RWPE2 (cell line): Measurements from ENCODE around the gene CSTA.

Experiments
- ATAC-seq: fragments of 200-7000 bp; cut with Tn5 transposase; 3 replicates; pipeline ENCODE4 v1.9.1; 2021; ENCODE audit warnings: low read depth
- DNase-seq: peaks from one replicate; pipeline ENCODE4 v3.0.0-alpha.2; 2020; ENCODE audit warnings: low spot score
- H3K27ac ChIP-seq: fragments of 450-650 bp; 2 replicates; pipeline ENCODE4 v1.5.1; 2017; ENCODE audit warnings: mild to moderate bottlenecking; ENCODE audit not compliant: poor library complexity, severe bottlenecking
- H3K27me3 ChIP-seq: fragments of 250-450 bp; sonication (Bioruptor Pico); 2 replicates; pipeline ENCODE4 v1.5.1; 2021; ENCODE audit warnings: mild to moderate bottlenecking, moderate library complexity; ENCODE audit not compliant: insufficient read depth, poor library complexity, severe bottlenecking
- H3K36me3 ChIP-seq: fragments of 250-450 bp; sonication (Bioruptor Pico); 2 replicates; pipeline ENCODE4 v1.5.1; 2020; ENCODE audit warnings: low read depth, mild to moderate bottlenecking, moderate library complexity
- H3K4me1 ChIP-seq: fragments of 250-450 bp; sonication (Bioruptor Pico); 2 replicates; pipeline ENCODE4 v1.5.1; 2021; ENCODE audit warnings: mild to moderate bottlenecking, moderate library complexity; ENCODE audit not compliant: insufficient read depth, poor library complexity, severe bottlenecking
- H3K4me3 ChIP-seq: fragments of 250-450 bp; sonication (Bioruptor Pico); 2 replicates; pipeline ENCODE4 v1.5.1; 2021; ENCODE audit warnings: mild to moderate bottlenecking, moderate library complexity; ENCODE audit not compliant: severe bottlenecking
- H3K9me3 ChIP-seq: fragments of 250-450 bp; sonication (Bioruptor Pico); 2 replicates; pipeline ENCODE4 v1.5.1; 2021; ENCODE audit warnings: mild to moderate bottlenecking, moderate library complexity; ENCODE audit not compliant: severe bottlenecking
- TF ChIP-seq, protein P1 (sequence below): fragments of 450-650 bp; IDR thresholded peaks from one replicate; pipeline ENCODE4 v1.5.1; 2017; ENCODE audit warnings: mild to moderate bottlenecking, moderate library complexity; ENCODE audit not compliant: poor library complexity, severe bottlenecking

CSTA gene

GRCh38 chr3:122295266-122296062 lies 29.6 kb upstream of the CSTA start:
- Histone ChIP-seq H3K27me3 (no peaks in the 10 kb centered on the region), H3K27ac (no peak overlapping the region), H3K4me1 (no peaks in the 10 kb centered on the region), H3K4me3 (no peak overlapping the region), H3K9me3 (no peaks in the 10 kb centered on the region), H3K36me3 (no peaks in the 10 kb centered on the region)
- no peak for DNase-seq
- TF ChIP-seq, protein P1, sequence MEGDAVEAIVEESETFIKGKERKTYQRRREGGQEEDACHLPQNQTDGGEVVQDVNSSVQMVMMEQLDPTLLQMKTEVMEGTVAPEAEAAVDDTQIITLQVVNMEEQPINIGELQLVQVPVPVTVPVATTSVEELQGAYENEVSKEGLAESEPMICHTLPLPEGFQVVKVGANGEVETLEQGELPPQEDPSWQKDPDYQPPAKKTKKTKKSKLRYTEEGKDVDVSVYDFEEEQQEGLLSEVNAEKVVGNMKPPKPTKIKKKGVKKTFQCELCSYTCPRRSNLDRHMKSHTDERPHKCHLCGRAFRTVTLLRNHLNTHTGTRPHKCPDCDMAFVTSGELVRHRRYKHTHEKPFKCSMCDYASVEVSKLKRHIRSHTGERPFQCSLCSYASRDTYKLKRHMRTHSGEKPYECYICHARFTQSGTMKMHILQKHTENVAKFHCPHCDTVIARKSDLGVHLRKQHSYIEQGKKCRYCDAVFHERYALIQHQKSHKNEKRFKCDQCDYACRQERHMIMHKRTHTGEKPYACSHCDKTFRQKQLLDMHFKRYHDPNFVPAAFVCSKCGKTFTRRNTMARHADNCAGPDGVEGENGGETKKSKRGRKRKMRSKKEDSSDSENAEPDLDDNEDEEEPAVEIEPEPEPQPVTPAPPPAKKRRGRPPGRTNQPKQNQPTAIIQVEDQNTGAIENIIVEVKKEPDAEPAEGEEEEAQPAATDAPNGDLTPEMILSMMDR = no peak
- no peak for ATAC-seq

- TF ChIP-seq, protein P1 = no peak
- Histone ChIP-seq H3K4me1 (no peaks in the 10 kb centered on the region), H3K27ac (no peak overlapping the region), H3K27me3 (no peaks in the 10 kb centered on the region), H3K4me3 (no peak overlapping the region), H3K36me3 (no peaks in the 10 kb centered on the region), H3K9me3 (no peaks in the 10 kb centered on the region)
- ATAC-seq = no peak
- no peak for DNase-seq
These were observed 26.8 kb upstream of the CSTA start for GRCh38 chr3:122298239-122298638.

GRCh38 chr3:122299215-122299614 lies 25.8 kb upstream of the CSTA start:
- Histone ChIP-seq H3K36me3 (no peaks in the 10 kb centered on the region), H3K27ac (no peak overlapping the region), H3K4me1 (no peaks in the 10 kb centered on the region), H3K4me3 (no peak overlapping the region), H3K9me3 (no peaks in the 10 kb centered on the region), H3K27me3 (no peaks in the 10 kb centered on the region)
- DNase-seq (no peak), ATAC-seq (no peak)
- TF ChIP-seq, protein P1 = no peak

DNA sequence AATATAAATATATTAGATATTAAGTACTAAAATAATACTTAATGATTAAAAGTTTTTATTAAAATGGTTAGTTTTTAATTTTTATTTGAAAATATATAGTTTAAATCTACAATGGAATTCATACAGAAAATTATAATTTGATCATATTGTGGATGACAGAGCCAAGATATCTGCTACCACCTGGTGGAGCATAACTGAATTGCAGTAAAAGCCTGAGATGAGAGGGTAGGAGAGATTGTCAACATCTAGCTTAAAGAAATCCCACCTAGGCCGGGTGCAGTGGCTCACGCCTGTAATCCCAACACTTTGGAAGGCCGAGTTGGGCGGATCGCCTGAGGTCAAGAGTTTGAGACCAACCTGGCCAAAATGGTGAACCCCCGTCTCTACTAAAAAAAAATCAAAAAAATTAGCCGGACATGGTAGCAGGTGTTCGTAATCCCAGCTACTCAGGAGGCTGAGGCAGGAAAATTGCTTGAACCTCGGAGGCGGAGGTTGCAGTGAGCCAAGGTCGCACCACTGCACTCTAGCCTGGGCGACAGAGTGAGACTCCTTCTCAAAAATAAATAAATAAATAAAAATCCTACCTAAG lies 25.1 kb upstream of the CSTA start:
- DNase-seq = no peak
- no peaks in the 10 kb centered on the region for H3K4me1 ChIP-seq
- no peak for ATAC-seq
- H3K4me3 ChIP-seq = no peak overlapping the region
- no peaks in the 10 kb centered on the region for H3K27me3 ChIP-seq
- no peak overlapping the region for H3K27ac ChIP-seq
- TF ChIP-seq, protein P1 = peak; percentile 48
- no peaks in the 10 kb centered on the region for H3K9me3 ChIP-seq
- H3K36me3 ChIP-seq = no peaks in the 10 kb centered on the region

GRCh38 chr3:122301063-122301462 lies 24.0 kb upstream of the CSTA start:
- ATAC-seq (no peak), DNase-seq (no peak)
- no peak overlapping the region for H3K27ac ChIP-seq
- H3K4me3 ChIP-seq = no peak overlapping the region
- no peaks in the 10 kb centered on the region for H3K4me1 ChIP-seq
- no peaks in the 10 kb centered on the region for H3K27me3 ChIP-seq
- H3K9me3 ChIP-seq = no peaks in the 10 kb centered on the region
- TF ChIP-seq, protein P1 = no peak
- H3K36me3 ChIP-seq = no peaks in the 10 kb centered on the region
